ENCODE results near the gene NUP93. TPM values are rescaled to one million over a fixed set of nuclear protein-coding genes. Genes with fewer than 3 reads are reported as not detected.

NUP93 gene
- total and polyA plus RNA-seq, 7 donors, result 13.8 to 35.8 (median 21.4) TPM

DNA sequence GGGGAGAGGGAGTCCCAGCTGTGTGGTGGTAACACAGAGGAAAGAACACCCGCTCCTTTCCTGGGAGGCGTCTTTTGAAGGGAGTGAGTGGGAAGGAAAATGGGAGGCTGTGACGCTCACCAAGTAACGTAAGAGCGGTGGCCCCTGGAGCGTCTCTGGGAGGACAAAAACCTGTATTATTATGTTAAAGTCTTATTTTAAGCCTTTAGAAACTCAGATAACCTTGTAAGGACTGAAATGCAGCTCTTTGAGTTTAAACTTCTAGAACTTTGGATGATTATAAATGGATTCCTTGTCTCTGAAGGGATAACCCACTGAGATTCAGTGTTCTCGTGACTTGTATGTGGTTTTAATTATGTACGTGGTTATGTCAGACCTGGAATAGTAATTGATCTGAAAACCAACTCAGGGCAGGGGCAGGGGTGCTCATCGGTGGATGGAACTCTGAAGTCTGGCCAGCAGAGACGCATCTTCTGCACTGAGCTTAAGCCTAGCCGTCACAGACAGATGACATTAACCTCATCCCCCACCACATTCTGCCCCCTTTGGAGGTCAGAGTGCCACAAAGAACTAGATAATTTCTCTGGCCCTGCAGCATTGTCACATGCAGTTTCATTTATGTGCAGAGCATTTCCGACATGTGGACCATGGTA is 93.3 kb downstream of the NUP93 start:
- H3K36me3 ChIP-seq, result peaks cover 0 to 63% (median 14%) of the 10 kb centered on the region in 4 donors
- intact Hi-C loops (cut with DNase I), result no loop called here
- H3K4me3 ChIP-seq, result no peak overlapping the region

DNA sequence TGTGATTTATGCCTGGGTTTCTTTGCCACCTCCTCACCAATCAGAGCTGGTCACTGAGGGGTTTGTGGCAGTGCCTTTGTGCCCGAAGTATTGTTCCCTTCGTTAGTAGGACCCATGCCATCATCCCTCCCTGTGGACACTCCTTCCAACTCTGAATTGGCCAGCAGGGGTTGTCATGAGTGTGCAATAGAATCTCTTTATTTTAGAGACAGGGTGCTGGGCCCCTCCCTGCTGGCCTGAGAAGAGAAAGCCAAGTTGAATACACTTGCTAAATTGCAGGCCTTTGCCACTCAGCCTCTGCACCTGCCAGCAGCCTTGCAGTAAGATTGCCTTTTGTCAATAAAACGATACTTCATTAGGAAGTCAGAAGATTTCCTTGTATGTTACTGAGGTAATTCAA is 94.4 kb downstream of the NUP93 start:
- Histone ChIP-seq H3K27ac (no peak overlapping the region), H3K27me3 (no peaks in the 10 kb centered on the region), H3K4me1 (no peaks in the 10 kb centered on the region), H3K36me3 (peaks cover 0 to 57% (median 13%) of the 10 kb centered on the region in 4 donors), H3K9me3 (no peaks in the 10 kb centered on the region), H3K4me3 (no peak overlapping the region)
- 22 to 69% methylated on average over 3 of the region's 3 CpGs for WGBS, 2 donors
- DNase-seq, result no peak
- intact Hi-C loops (cut with DNase I), result no loop called here
- TF ChIP-seq EP300 (IDR thresholded peaks at IDR 0.05) (no peak), POLR2AphosphoS5 (IDR thresholded peaks at IDR 0.05) (no peak), POLR2A (IDR thresholded peaks at IDR 0.05) (no peak)
- TF ChIP-seq, protein P1, sequence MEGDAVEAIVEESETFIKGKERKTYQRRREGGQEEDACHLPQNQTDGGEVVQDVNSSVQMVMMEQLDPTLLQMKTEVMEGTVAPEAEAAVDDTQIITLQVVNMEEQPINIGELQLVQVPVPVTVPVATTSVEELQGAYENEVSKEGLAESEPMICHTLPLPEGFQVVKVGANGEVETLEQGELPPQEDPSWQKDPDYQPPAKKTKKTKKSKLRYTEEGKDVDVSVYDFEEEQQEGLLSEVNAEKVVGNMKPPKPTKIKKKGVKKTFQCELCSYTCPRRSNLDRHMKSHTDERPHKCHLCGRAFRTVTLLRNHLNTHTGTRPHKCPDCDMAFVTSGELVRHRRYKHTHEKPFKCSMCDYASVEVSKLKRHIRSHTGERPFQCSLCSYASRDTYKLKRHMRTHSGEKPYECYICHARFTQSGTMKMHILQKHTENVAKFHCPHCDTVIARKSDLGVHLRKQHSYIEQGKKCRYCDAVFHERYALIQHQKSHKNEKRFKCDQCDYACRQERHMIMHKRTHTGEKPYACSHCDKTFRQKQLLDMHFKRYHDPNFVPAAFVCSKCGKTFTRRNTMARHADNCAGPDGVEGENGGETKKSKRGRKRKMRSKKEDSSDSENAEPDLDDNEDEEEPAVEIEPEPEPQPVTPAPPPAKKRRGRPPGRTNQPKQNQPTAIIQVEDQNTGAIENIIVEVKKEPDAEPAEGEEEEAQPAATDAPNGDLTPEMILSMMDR (IDR thresholded peaks at IDR 0.05), result no peak

More for the DNA sequence above, 93.3 kb downstream of the NUP93 start:
- no peak for DNase-seq
- Histone ChIP-seq H3K27me3 (no peaks in the 10 kb centered on the region), H3K9me3 (no peaks in the 10 kb centered on the region), H3K27ac (no peak overlapping the region), H3K4me1 (no peaks in the 10 kb centered on the region)
- WGBS, 2 donors, result 94 to 96% methylated on average over 12 of the region's 12 CpGs
- no peak for TF ChIP-seq POLR2A (IDR thresholded peaks at IDR 0.05)
- TF ChIP-seq, protein P1 (IDR thresholded peaks at IDR 0.05), result no peak
- no peak for TF ChIP-seq POLR2AphosphoS5 (IDR thresholded peaks at IDR 0.05)
- TF ChIP-seq EP300 (IDR thresholded peaks at IDR 0.05), result no peak

DNA sequence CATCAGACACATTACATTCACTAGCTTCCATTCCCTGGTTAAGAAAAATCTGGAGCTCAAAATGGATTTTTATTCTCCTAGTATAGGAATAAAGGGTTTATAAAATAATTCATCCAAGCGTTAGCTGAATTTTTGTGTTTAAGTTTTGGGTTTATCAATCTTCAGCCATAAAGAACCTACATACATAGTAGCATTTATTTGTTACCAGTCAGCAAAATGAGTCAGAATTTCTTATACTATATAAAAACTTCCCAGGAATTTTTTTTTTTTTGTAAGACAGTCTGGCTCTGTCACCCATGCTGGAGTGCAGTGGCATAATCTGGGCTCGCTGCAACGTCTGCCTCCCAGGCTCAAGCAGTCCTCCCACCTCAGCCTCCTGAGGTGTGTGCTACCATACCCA is 94.9 kb downstream of the NUP93 start:
- Histone ChIP-seq H3K27ac (no peak overlapping the region), H3K27me3 (no peaks in the 10 kb centered on the region), H3K4me1 (no peaks in the 10 kb centered on the region), H3K36me3 (peaks cover 0 to 52% (median 13%) of the 10 kb centered on the region in 4 donors), H3K4me3 (no peak overlapping the region), H3K9me3 (no peaks in the 10 kb centered on the region)
- intact Hi-C loops (cut with DNase I), result no loop called here
- DNase-seq, result no peak
- TF ChIP-seq, protein P1 (IDR thresholded peaks at IDR 0.05), result no peak
- TF ChIP-seq POLR2A (IDR thresholded peaks at IDR 0.05) (no peak), EP300 (IDR thresholded peaks at IDR 0.05) (no peak), POLR2AphosphoS5 (IDR thresholded peaks at IDR 0.05) (no peak)
- 41 to 75% methylated on average over 3 of the region's 3 CpGs for WGBS, 2 donors

DNA sequence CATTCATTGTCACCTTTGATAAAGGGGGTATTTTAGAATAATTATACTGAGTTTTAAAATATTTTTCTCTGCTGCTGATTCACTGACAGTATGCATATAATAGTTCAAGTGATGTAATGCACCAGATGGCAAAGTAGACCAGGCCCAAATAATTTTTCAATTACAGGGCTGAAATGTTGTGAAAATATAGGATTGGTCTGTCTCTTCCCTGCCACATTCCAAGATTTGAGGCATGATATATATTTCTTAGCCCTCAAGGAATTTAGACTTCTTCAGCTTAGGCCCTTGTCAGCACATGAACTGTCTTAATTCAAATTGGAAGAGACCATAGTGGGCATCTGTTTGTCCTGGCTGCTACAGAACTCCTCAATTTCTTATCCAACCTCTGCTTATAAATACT is 95.9 kb downstream of the NUP93 start:
- H3K27ac ChIP-seq, result no peak overlapping the region
- H3K9me3 ChIP-seq, result no peaks in the 10 kb centered on the region
- H3K4me1 ChIP-seq, result no peaks in the 10 kb centered on the region
- intact Hi-C loops (cut with DNase I), result no loop called here
- no peak overlapping the region for H3K4me3 ChIP-seq
- no peaks in the 10 kb centered on the region for H3K27me3 ChIP-seq
- peaks cover 0 to 47% (median 11%) of the 10 kb centered on the region in 4 donors for H3K36me3 ChIP-seq
- no peak for DNase-seq
- TF ChIP-seq POLR2AphosphoS5 (IDR thresholded peaks at IDR 0.05) (no peak), EP300 (IDR thresholded peaks at IDR 0.05) (no peak), POLR2A (IDR thresholded peaks at IDR 0.05) (no peak)
- TF ChIP-seq, protein P1 (IDR thresholded peaks at IDR 0.05), result no peak

DNA sequence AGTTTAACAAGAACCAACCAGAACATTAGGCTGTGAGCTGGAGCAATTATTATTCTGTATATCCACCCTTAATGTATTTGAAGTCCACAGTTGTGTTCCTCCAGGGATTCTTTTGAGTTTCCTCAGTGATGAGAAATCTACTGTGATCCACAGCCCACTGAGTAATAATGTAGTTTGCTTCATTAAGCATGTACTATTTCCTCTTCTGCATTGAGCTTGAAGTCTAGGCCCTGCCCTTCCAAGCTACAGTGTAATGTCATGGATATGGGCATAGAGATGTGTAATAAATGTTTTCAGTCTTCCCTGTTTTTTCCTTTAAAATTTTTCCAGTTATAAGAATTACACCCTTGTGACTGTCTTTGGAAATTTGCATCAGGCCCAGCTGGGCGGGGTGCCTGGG is 98.7 kb downstream of the NUP93 start:
- Histone ChIP-seq H3K4me1 (no peaks in the 10 kb centered on the region), H3K27me3 (no peaks in the 10 kb centered on the region), H3K9me3 (no peaks in the 10 kb centered on the region), H3K27ac (no peak overlapping the region), H3K36me3 (peaks cover 0 to 48% (median 23%) of the 10 kb centered on the region in 4 donors), H3K4me3 (no peak overlapping the region)
- DNase-seq, result no peak
- intact Hi-C loops (cut with DNase I), result no loop called here
- WGBS, 2 donors, result 96 to 97% methylated on average over 1 of the region's 1 CpG
- TF ChIP-seq POLR2AphosphoS5 (IDR thresholded peaks at IDR 0.05), result no peak
- TF ChIP-seq, protein P1 (IDR thresholded peaks at IDR 0.05), result no peak
- TF ChIP-seq POLR2A (IDR thresholded peaks at IDR 0.05), result no peak
- no peak for TF ChIP-seq EP300 (IDR thresholded peaks at IDR 0.05)
